K562 (cell line): ENCODE results near the gene IRF6. TPM values are rescaled to one million over a fixed set of nuclear protein-coding genes. Genes with fewer than 3 reads are reported as not detected.

Experiments used
- EGR1 ChIP-seq: fragments of 450-650 bp; conservative IDR thresholded peaks from 2 replicates; pipeline ENCODE4 v1.6.1; 2017; ENCODE audit warnings: mild to moderate bottlenecking
- HDGF ChIP-seq: fragments of 450-650 bp; IDR thresholded peaks from 2 replicates; pipeline ENCODE4 v1.6.1; 2016
- POLR2AphosphoS5 ChIP-seq: IDR thresholded peaks from 2 replicates; pipeline ENCODE4 v1.6.1; 2011; ENCODE audit warnings: mild to moderate bottlenecking, low read depth, low read length, moderate library complexity; ENCODE audit not compliant: control insufficient read depth, insufficient read depth
- SMARCE1 ChIP-seq: fragments of 450-650 bp; IDR thresholded peaks from 2 replicates; pipeline ENCODE4 v1.7.1; 2016; ENCODE audit warnings: mild to moderate bottlenecking
- SRF ChIP-seq, 2 experiments: fragments of 250-450, 450-650 bp in 1 of 2; sonication (Bioruptor Pico) in 1 of 2; sonication (generic) in 1 of 2; formaldehyde crosslinking; IDR thresholded peaks; 2 replicates each; pipeline versions ENCODE4 v1.5.0 to v1.5.1; 2020 to 2022; ENCODE audit warnings: mild to moderate bottlenecking in 1 of 2, missing genetic modification reagents in 1 of 2
- TOE1 ChIP-seq, 2 experiments: fragments of 450-650 bp in 1 of 2; sonication (generic) in 1 of 2; formaldehyde crosslinking in 1 of 2; IDR thresholded peaks; 2 replicates each; pipeline versions ENCODE4 v1.7.1 to v1.8.0; 2016 to 2022; ENCODE audit warnings: borderline replicate concordance in 2 of 2, mild to moderate bottlenecking in 2 of 2, antibody characterized with exemption in 1 of 2, inconsistent platforms in 1 of 2, low read depth in 1 of 2, missing genetic modification reagents in 1 of 2, moderate library complexity in 1 of 2
- ZBTB2 ChIP-seq: fragments of 450-650 bp; IDR thresholded peaks from 2 replicates; pipeline ENCODE4 v1.6.1; 2016; ENCODE audit warnings: antibody characterized with exemption
- polyA plus RNA-seq, 8 experiments: library from polyadenylated mRNA; depleted of rRNA in 4 of 8; stranded (reverse) in 5 of 8; unstranded in 3 of 8; fragments of >200 nt; fragmentation: Nextera tagmentation in 2 of 8; fragmentation: Illumina TruSeq in 1 of 8; extraction: Ambion mirVana in 2 of 8; extraction: Trizol in 1 of 8; gene quantifications; 2 replicates each; pipeline versions ENCODE4 v1.2.1 to v1.2.3, GENCODE V29; 2011 to 2014; ENCODE audit warnings: inconsistent platforms in 1 of 8, missing spikeins in 1 of 8
- total RNA-seq, 7 experiments: library from RNA; depleted of rRNA in 6 of 7; stranded (reverse); fragments of >200 nt in 6 of 7; fragmentation: Illumina TruSeq in 2 of 7; extraction: Trizol in 2 of 7; gene quantifications; 2 replicates each; pipeline versions ENCODE4 v1.2.1 to v1.2.3, GENCODE V29; 2011 to 2021; ENCODE audit warnings: low replicate concordance in 1 of 7
- TF ChIP-seq, protein P1 (sequence below), 2 experiments: fragments of 450-650 bp in 1 of 2; sonication (generic) in 1 of 2; formaldehyde crosslinking in 1 of 2; IDR thresholded peaks; 2 replicates each; pipeline versions ENCODE4 v1.7.1 to v1.9.0; 2016 to 2022; ENCODE audit warnings: inconsistent platforms in 1 of 2, mild to moderate bottlenecking in 1 of 2, missing genetic modification reagents in 1 of 2
- TF ChIP-seq, protein P2 (sequence below), 3 experiments: fragments of 200-800 bp in 1 of 3; fragments of 250-450 bp in 1 of 3; fragments of 450-650 bp in 1 of 3; sonication (Bioruptor Pico) in 1 of 3; sonication (Bioruptor generic) in 1 of 3; formaldehyde crosslinking in 1 of 3; IDR thresholded peaks; 2 replicates each; pipeline versions ENCODE4 v1.6.1 to v1.8.0; 2016 to 2022; ENCODE audit warnings: mild to moderate bottlenecking in 2 of 3, missing genetic modification characterization in 2 of 3, missing compliant biosample characterization in 1 of 3, moderate library complexity in 1 of 3

Gene IRF6
- total and polyA plus RNA-seq, 9 of the 15 experiments (the other 6 are each of a cell fraction or from before 2014, with no cell fraction given) = 0.03 to 0.65 (median 0.17) TPM

- TF ChIP-seq SRF (CRISPR knock-in tag; IDR thresholded peaks at IDR 0.05) = peak in 1 of 2 experiments; percentile 73; a peak in 2 of 4 replicates
- TF ChIP-seq, protein P1, sequence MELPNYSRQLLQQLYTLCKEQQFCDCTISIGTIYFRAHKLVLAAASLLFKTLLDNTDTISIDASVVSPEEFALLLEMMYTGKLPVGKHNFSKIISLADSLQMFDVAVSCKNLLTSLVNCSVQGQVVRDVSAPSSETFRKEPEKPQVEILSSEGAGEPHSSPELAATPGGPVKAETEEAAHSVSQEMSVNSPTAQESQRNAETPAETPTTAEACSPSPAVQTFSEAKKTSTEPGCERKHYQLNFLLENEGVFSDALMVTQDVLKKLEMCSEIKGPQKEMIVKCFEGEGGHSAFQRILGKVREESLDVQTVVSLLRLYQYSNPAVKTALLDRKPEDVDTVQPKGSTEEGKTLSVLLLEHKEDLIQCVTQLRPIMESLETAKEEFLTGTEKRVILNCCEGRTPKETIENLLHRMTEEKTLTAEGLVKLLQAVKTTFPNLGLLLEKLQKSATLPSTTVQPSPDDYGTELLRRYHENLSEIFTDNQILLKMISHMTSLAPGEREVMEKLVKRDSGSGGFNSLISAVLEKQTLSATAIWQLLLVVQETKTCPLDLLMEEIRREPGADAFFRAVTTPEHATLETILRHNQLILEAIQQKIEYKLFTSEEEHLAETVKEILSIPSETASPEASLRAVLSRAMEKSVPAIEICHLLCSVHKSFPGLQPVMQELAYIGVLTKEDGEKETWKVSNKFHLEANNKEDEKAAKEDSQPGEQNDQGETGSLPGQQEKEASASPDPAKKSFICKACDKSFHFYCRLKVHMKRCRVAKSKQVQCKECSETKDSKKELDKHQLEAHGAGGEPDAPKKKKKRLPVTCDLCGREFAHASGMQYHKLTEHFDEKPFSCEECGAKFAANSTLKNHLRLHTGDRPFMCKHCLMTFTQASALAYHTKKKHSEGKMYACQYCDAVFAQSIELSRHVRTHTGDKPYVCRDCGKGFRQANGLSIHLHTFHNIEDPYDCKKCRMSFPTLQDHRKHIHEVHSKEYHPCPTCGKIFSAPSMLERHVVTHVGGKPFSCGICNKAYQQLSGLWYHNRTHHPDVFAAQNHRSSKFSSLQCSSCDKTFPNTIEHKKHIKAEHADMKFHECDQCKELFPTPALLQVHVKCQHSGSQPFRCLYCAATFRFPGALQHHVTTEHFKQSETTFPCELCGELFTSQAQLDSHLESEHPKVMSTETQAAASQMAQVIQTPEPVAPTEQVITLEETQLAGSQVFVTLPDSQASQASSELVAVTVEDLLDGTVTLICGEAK (IDR thresholded peaks at IDR 0.05) = peak; percentile 59; the same call in 1 of the 2 replicates
- TF ChIP-seq, protein P1 (CRISPR knock-in tag; IDR thresholded peaks at IDR 0.05) = no peak
- TF ChIP-seq TOE1 (IDR thresholded peaks at IDR 0.05; ENCODE audit: borderline replicate concordance) = 0 out of 2 replicates have a peak, but pooled peaks have one; percentile 47
- TF ChIP-seq TOE1 (CRISPR knock-in tag; IDR thresholded peaks at IDR 0.05; ENCODE audit: borderline replicate concordance, low read depth) = no peak
- peak; percentile 43 for TF ChIP-seq EGR1
- TF ChIP-seq, protein P2, sequence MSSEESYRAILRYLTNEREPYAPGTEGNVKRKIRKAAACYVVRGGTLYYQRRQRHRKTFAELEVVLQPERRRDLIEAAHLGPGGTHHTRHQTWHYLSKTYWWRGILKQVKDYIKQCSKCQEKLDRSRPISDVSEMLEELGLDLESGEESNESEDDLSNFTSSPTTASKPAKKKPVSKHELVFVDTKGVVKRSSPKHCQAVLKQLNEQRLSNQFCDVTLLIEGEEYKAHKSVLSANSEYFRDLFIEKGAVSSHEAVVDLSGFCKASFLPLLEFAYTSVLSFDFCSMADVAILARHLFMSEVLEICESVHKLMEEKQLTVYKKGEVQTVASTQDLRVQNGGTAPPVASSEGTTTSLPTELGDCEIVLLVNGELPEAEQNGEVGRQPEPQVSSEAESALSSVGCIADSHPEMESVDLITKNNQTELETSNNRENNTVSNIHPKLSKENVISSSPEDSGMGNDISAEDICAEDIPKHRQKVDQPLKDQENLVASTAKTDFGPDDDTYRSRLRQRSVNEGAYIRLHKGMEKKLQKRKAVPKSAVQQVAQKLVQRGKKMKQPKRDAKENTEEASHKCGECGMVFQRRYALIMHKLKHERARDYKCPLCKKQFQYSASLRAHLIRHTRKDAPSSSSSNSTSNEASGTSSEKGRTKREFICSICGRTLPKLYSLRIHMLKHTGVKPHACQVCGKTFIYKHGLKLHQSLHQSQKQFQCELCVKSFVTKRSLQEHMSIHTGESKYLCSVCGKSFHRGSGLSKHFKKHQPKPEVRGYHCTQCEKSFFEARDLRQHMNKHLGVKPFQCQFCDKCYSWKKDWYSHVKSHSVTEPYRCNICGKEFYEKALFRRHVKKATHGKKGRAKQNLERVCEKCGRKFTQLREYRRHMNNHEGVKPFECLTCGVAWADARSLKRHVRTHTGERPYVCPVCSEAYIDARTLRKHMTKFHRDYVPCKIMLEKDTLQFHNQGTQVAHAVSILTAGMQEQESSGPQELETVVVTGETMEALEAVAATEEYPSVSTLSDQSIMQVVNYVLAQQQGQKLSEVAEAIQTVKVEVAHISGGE (CRISPR knock-in tag; IDR thresholded peaks at IDR 0.05) = peak in 1 of 3 experiments; percentile 43; a peak in 1 of 6 replicates
- TF ChIP-seq POLR2AphosphoS5 = 0 out of 2 replicates have a peak, but pooled peaks have one; percentile 46
- 0 out of 2 replicates have a peak, but pooled peaks have one; percentile 15 for TF ChIP-seq ZBTB2
- TF ChIP-seq SMARCE1 = peak; percentile 71; the same call in 1 of the 2 replicates
- peak; percentile 71; the same call in 1 of the 2 replicates for TF ChIP-seq HDGF
Measured at GRCh38 chr1:209805875-209806760, at the start of gene IRF6 (continued).
